Sigmoid colon (tissue), 4 donors: ENCODE data around the gene GNB3.

Experiments used
- POLR2AphosphoS5 ChIP-seq, 4 donors: sonication (generic); formaldehyde crosslinking; IDR thresholded peaks; one replicate each; pipeline ENCODE4 v1.6.1; 2017; ENCODE audit warnings: antibody characterized with exemption in 4 of 4
- TF ChIP-seq, protein P1 (sequence below), 4 experiments: fragments of 450-650 bp in 3 of 4; fragments of 200-600 bp in 1 of 4; IDR thresholded peaks; one replicate each; pipeline ENCODE4 v1.5.1; 2016 to 2019; ENCODE audit warnings: antibody characterized with exemption in 4 of 4, mild to moderate bottlenecking in 3 of 4, moderate library complexity in 2 of 4

DNA sequence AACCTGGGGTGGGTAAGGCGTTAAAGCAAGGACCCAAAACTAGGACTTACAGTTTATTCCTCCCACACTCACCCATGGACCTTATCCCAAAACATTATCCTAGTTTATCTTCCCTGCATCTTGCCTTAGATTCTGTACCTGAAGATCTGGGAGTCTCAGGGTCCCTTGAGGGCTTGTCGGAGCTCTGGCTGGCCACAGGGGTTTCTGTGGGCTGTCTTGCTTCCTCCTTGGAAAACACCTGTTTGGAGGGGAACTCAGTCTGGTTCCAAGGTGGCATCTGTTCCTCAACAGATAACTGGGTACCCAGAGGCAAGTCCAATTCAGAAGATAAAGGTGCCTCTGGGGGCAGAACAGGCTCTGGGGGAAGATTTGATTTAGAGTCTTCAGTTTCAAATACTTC lies 8.7 kb downstream of the GNB3 start:
- TF ChIP-seq, protein P1, sequence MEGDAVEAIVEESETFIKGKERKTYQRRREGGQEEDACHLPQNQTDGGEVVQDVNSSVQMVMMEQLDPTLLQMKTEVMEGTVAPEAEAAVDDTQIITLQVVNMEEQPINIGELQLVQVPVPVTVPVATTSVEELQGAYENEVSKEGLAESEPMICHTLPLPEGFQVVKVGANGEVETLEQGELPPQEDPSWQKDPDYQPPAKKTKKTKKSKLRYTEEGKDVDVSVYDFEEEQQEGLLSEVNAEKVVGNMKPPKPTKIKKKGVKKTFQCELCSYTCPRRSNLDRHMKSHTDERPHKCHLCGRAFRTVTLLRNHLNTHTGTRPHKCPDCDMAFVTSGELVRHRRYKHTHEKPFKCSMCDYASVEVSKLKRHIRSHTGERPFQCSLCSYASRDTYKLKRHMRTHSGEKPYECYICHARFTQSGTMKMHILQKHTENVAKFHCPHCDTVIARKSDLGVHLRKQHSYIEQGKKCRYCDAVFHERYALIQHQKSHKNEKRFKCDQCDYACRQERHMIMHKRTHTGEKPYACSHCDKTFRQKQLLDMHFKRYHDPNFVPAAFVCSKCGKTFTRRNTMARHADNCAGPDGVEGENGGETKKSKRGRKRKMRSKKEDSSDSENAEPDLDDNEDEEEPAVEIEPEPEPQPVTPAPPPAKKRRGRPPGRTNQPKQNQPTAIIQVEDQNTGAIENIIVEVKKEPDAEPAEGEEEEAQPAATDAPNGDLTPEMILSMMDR (IDR thresholded peaks at IDR 0.05): no peak
- no peak for TF ChIP-seq POLR2AphosphoS5 (IDR thresholded peaks at IDR 0.05)
